GM12865 (cell line): Measurements from ENCODE around the gene MEGF11.

Experiments
- DNase-seq: peaks from one replicate; pipeline ENCODE4 v3.0.0; 2010; ENCODE audit warnings: low read depth
- H3K4me3 ChIP-seq: 2 replicates; pipeline ENCODE4 v1.5.1; 2011; ENCODE audit warnings: mild to moderate bottlenecking, low read depth, low read length, control low read depth
- CTCF ChIP-seq: IDR thresholded peaks from 2 replicates; pipeline ENCODE4 v1.5.1; 2011; ENCODE audit warnings: low read length, control low read depth, low read depth, inconsistent platforms; ENCODE audit not compliant: insufficient read depth; ENCODE audit errors: missing control alignments

MEGF11 gene

GRCh38 chr15:66124651-66125050 is 128.9 kb downstream of the MEGF11 start:
- TF ChIP-seq CTCF = no peak
- no peak overlapping the region for H3K4me3 ChIP-seq
- no peak for DNase-seq

- H3K4me3 ChIP-seq = no peak overlapping the region
- TF ChIP-seq CTCF = no peak
- DNase-seq = no peak
Measured at GRCh38 chr15:66123799-66124198, 129.8 kb downstream of the MEGF11 start.

GRCh38 chr15:66120422-66120821 is 133.1 kb downstream of the MEGF11 start:
- H3K4me3 ChIP-seq = no peak overlapping the region
- TF ChIP-seq CTCF = no peak
- no peak for DNase-seq

GRCh38 chr15:66117841-66118240 is 135.7 kb downstream of the MEGF11 start:
- TF ChIP-seq CTCF = no peak
- no peak for DNase-seq
- H3K4me3 ChIP-seq = no peak overlapping the region

GRCh38 chr15:66115568-66116206 is 137.9 kb downstream of the MEGF11 start:
- no peak overlapping the region for H3K4me3 ChIP-seq
- no peak for DNase-seq
- TF ChIP-seq CTCF = no peak

GRCh38 chr15:66114863-66115425 is 138.6 kb downstream of the MEGF11 start:
- TF ChIP-seq CTCF = no peak
- no peak for DNase-seq
- H3K4me3 ChIP-seq = no peak overlapping the region

- no peak for TF ChIP-seq CTCF
- H3K4me3 ChIP-seq = no peak overlapping the region
- no peak for DNase-seq
Measured at GRCh38 chr15:66112388-66112787, 141.2 kb downstream of the MEGF11 start.
